Loucy (cell line): Measurements from ENCODE around the gene TTLL3.

ENCODE experiments used
- H2AFZ ChIP-seq: fragments of 200-600 bp; sonication (generic); 2 replicates; pipeline ENCODE4 v1.6.0; 2016; ENCODE audit warnings: antibody characterized with exemption, mild to moderate bottlenecking, low read length, moderate library complexity
- H3F3A ChIP-seq: fragments of 200-600 bp; 2 replicates; pipeline ENCODE4 v1.6.0; 2016; ENCODE audit warnings: antibody characterized with exemption, low read depth, mild to moderate bottlenecking
- H3K27me3 ChIP-seq: fragments of 200-600 bp; sonication (generic); 2 replicates; pipeline ENCODE4 v1.6.1; 2014; ENCODE audit warnings: low read length, mild to moderate bottlenecking; ENCODE audit not compliant: insufficient read depth, poor library complexity, severe bottlenecking
- H3K36me3 ChIP-seq: fragments of 200-600 bp; sonication (generic); 2 replicates; pipeline ENCODE4 v1.6.1; 2016; ENCODE audit warnings: low read length; ENCODE audit not compliant: insufficient read depth
- H3K4me1 ChIP-seq: fragments of 200-600 bp; sonication (generic); 2 replicates; pipeline ENCODE4 v1.5.1; 2014; ENCODE audit warnings: low read length, mild to moderate bottlenecking; ENCODE audit not compliant: insufficient read depth, poor library complexity, severe bottlenecking
- H3K4me2 ChIP-seq: fragments of 200-600 bp; sonication (generic); 2 replicates; pipeline ENCODE4 v1.6.0; 2014; ENCODE audit warnings: antibody characterized with exemption, low read length, low read depth, mild to moderate bottlenecking; ENCODE audit not compliant: poor library complexity, severe bottlenecking
- H3K4me3 ChIP-seq: fragments of 200-600 bp; sonication (generic); 2 replicates; pipeline ENCODE4 v1.5.1; 2014; ENCODE audit warnings: low read length, mild to moderate bottlenecking, mixed read lengths; ENCODE audit not compliant: poor library complexity, severe bottlenecking
- H3K79me2 ChIP-seq: fragments of 200-600 bp; sonication (generic); 2 replicates; pipeline ENCODE4 v1.6.1; 2014; ENCODE audit warnings: low read length; ENCODE audit not compliant: insufficient read depth
- H3K9ac ChIP-seq: fragments of 200-600 bp; sonication (generic); 2 replicates; pipeline ENCODE4 v1.6.0; 2014; ENCODE audit warnings: mild to moderate bottlenecking, low read depth, low read length, moderate library complexity; ENCODE audit not compliant: poor library complexity, severe bottlenecking
- H3K9me2 ChIP-seq: fragments of 200-600 bp; sonication (generic); replicated peaks from 2 replicates; pipeline ENCODE4 v1.6.1; 2016; ENCODE audit warnings: low read depth, low read length, mixed read lengths
- H3K9me3 ChIP-seq: fragments of 200-600 bp; sonication (generic); 2 replicates; pipeline ENCODE4 v1.6.1; 2014; ENCODE audit warnings: mild to moderate bottlenecking, antibody characterized with exemption, low read length, low read depth; ENCODE audit not compliant: insufficient read depth
- H4K20me1 ChIP-seq: fragments of 200-600 bp; sonication (generic); 2 replicates; pipeline ENCODE4 v1.6.0; 2014; ENCODE audit warnings: antibody characterized with exemption, low read length, mild to moderate bottlenecking; ENCODE audit not compliant: insufficient read depth, poor library complexity, severe bottlenecking
- CTCF ChIP-seq: fragments of 200-600 bp; sonication (generic); conservative IDR thresholded peaks from 2 replicates; pipeline ENCODE4 v1.5.1; 2014; ENCODE audit warnings: mild to moderate bottlenecking, antibody characterized with exemption, low read length
- EZH2phosphoT487 ChIP-seq: fragments of 200-600 bp; IDR thresholded peaks from 2 replicates; pipeline ENCODE4 v1.6.1; 2018; ENCODE audit warnings: antibody characterized with exemption, mild to moderate bottlenecking, moderate library complexity, borderline replicate concordance

TTLL3 gene

GRCh38 chr3:9834520-9835380 is 24.7 kb downstream of the TTLL3 start:
- H3K27me3 ChIP-seq = no peaks in the 10 kb centered on the region
- no peak overlapping the region for H3K4me2 ChIP-seq
- H3K9me3 ChIP-seq = no peaks in the 10 kb centered on the region
- H3K9me2 ChIP-seq = no peaks in the 10 kb centered on the region
- no peak overlapping the region for H3K9ac ChIP-seq
- H4K20me1 ChIP-seq = no peaks in the 10 kb centered on the region
- peaks cover 14% of the 10 kb centered on the region for H3K4me1 ChIP-seq
- no peaks in the 10 kb centered on the region for H3F3A ChIP-seq
- H3K4me3 ChIP-seq = no peak overlapping the region
- H2AFZ ChIP-seq = no peak overlapping the region
- H3K36me3 ChIP-seq = peaks cover 36% of the 10 kb centered on the region; the same call in 1 of the 2 replicates
- no peaks in the 10 kb centered on the region for H3K79me2 ChIP-seq
- no peak for TF ChIP-seq EZH2phosphoT487
- TF ChIP-seq CTCF = no peak

GRCh38 chr3:9837701-9838582 is 27.9 kb downstream of the TTLL3 start:
- no peak overlapping the region for H2AFZ ChIP-seq
- H3F3A ChIP-seq = no peaks in the 10 kb centered on the region
- no peaks in the 10 kb centered on the region for H3K9me2 ChIP-seq
- peaks cover 19% of the 10 kb centered on the region for H3K4me1 ChIP-seq
- H3K79me2 ChIP-seq = peaks cover 2% of the 10 kb centered on the region; the same call in 1 of the 2 replicates
- H3K36me3 ChIP-seq = peaks cover 30% of the 10 kb centered on the region; the same call in 1 of the 2 replicates
- H3K9me3 ChIP-seq = no peaks in the 10 kb centered on the region
- peak overlapping the region; percentile 41 for H3K4me2 ChIP-seq
- H3K27me3 ChIP-seq = no peaks in the 10 kb centered on the region
- H3K4me3 ChIP-seq = peak overlapping the region; percentile 9
- no peaks in the 10 kb centered on the region for H4K20me1 ChIP-seq
- TF ChIP-seq CTCF = no peak
- TF ChIP-seq EZH2phosphoT487 = no peak
- peak overlapping the region; percentile 16 for H3K9ac ChIP-seq

- peaks cover 10% of the 10 kb centered on the region; the same call in 1 of the 2 replicates for H3K79me2 ChIP-seq
- H4K20me1 ChIP-seq = no peaks in the 10 kb centered on the region
- no peaks in the 10 kb centered on the region for H3K9me3 ChIP-seq
- H3F3A ChIP-seq = no peaks in the 10 kb centered on the region
- peaks cover 23% of the 10 kb centered on the region; the same call in 1 of the 2 replicates for H3K36me3 ChIP-seq
- H3K9ac ChIP-seq = peak overlapping the region; percentile 16
- H2AFZ ChIP-seq = no peak overlapping the region
- H3K4me2 ChIP-seq = peak overlapping the region; percentile 41
- no peak for TF ChIP-seq CTCF
- TF ChIP-seq EZH2phosphoT487 = no peak
- no peaks in the 10 kb centered on the region for H3K9me2 ChIP-seq
- peak overlapping the region; percentile 9 for H3K4me3 ChIP-seq
- H3K4me1 ChIP-seq = peaks cover 19% of the 10 kb centered on the region
- no peaks in the 10 kb centered on the region for H3K27me3 ChIP-seq
Measured at GRCh38 chr3:9838856-9839255, 28.8 kb downstream of the TTLL3 start.
